HEK293 (cell line): ENCODE results near the gene ZDHHC8.

Source experiments
- CTCF ChIA-PET: fragments of 350-600 bp; formaldehyde crosslinking; extraction: SDS; loops from one replicate; lab custom pipeline; 2021; ENCODE audit warnings: antibody characterized with exemption; lab: Yijun Ruan, JAX
- POLR2A ChIA-PET: fragments of 300-600 bp; formaldehyde crosslinking; extraction: SDS; loops from one replicate; lab custom pipeline; 2020; ENCODE audit warnings: antibody characterized with exemption, inconsistent platforms; lab: Yijun Ruan, JAX
- H3K27ac ChIP-seq: fragments of 200-500 bp; sonication (Bioruptor generic); 2 replicates; pipeline ENCODE4 v1.5.1; 2014; ENCODE audit warnings: low read depth, low read length, control low read depth, inconsistent platforms; ENCODE audit errors: extremely low read depth
- H3K36me3 ChIP-seq, 2 experiments: fragments of 200-500 bp in 1 of 2; sonication (Bioruptor generic) in 1 of 2; 1 replicate in 1 of 2; 2 replicates in 1 of 2; pipeline ENCODE4 v1.5.1; 2014 to 2017; ENCODE audit warnings: inconsistent platforms in 2 of 2, low read length in 2 of 2; ENCODE audit not compliant: control insufficient read depth in 2 of 2, insufficient read depth in 1 of 2
- H3K4me1 ChIP-seq: fragments of 200-500 bp; sonication (Bioruptor generic); 2 replicates; pipeline ENCODE4 v1.5.1; 2014; ENCODE audit warnings: mild to moderate bottlenecking, low read length, inconsistent platforms; ENCODE audit not compliant: control insufficient read depth, insufficient read depth
- H3K4me3 ChIP-seq: 2 replicates; pipeline ENCODE4 v1.5.1; 2011; ENCODE audit warnings: low read depth, mild to moderate bottlenecking, control low read depth, low read length, moderate library complexity
- H3K9me3 ChIP-seq: fragments of 200-500 bp; sonication (Bioruptor generic); 2 replicates; pipeline ENCODE4 v1.5.1; 2014; ENCODE audit warnings: low read depth, low read length, inconsistent platforms; ENCODE audit not compliant: control insufficient read depth, insufficient read depth
- BCL11B ChIP-seq: fragments of 450-650 bp; formaldehyde crosslinking; IDR thresholded peaks from 2 replicates; pipeline ENCODE4 v1.5.1; 2016; ENCODE audit warnings: low read depth, missing biosample characterization, missing genetic modification characterization
- EGR2 ChIP-seq: fragments of 450-650 bp; formaldehyde crosslinking; IDR thresholded peaks from 2 replicates; pipeline ENCODE4 v1.5.1; 2016; ENCODE audit warnings: low read depth, missing biosample characterization, missing genetic modification characterization
- GLIS2 ChIP-seq: fragments of 450-650 bp; formaldehyde crosslinking; IDR thresholded peaks from 2 replicates; pipeline ENCODE4 v1.5.1; 2016; ENCODE audit warnings: missing biosample characterization, missing genetic modification characterization
- OSR2 ChIP-seq: fragments of 450-650 bp; formaldehyde crosslinking; IDR thresholded peaks from 2 replicates; pipeline ENCODE4 v1.5.1; 2016; ENCODE audit warnings: missing biosample characterization, missing genetic modification characterization
- SCRT1 ChIP-seq: fragments of 450-650 bp; formaldehyde crosslinking; IDR thresholded peaks from 2 replicates; pipeline ENCODE4 v1.5.1; 2016; ENCODE audit warnings: missing biosample characterization, missing genetic modification characterization, borderline replicate concordance
- SCRT2 ChIP-seq: fragments of 450-650 bp; formaldehyde crosslinking; IDR thresholded peaks from 2 replicates; pipeline ENCODE4 v1.5.1; 2016; ENCODE audit warnings: missing biosample characterization, missing genetic modification characterization
- ZBTB20 ChIP-seq: fragments of 450-650 bp; formaldehyde crosslinking; IDR thresholded peaks from 2 replicates; pipeline ENCODE4 v1.5.1; 2016; ENCODE audit warnings: missing biosample characterization, missing genetic modification characterization
- ZBTB48 ChIP-seq: fragments of 450-650 bp; formaldehyde crosslinking; IDR thresholded peaks from 2 replicates; pipeline ENCODE4 v1.5.1; 2016; ENCODE audit warnings: missing biosample characterization, missing genetic modification characterization
- ZIC2 ChIP-seq: fragments of 450-650 bp; formaldehyde crosslinking; IDR thresholded peaks from 2 replicates; pipeline ENCODE4 v1.5.1; 2016; ENCODE audit warnings: missing biosample characterization, missing genetic modification characterization
- ZNF211 ChIP-seq: fragments of 450-650 bp; formaldehyde crosslinking; IDR thresholded peaks from 2 replicates; pipeline ENCODE4 v1.5.1; 2016; ENCODE audit warnings: low read depth, missing biosample characterization, missing genetic modification characterization
- ZNF529 ChIP-seq: fragments of 450-650 bp; formaldehyde crosslinking; IDR thresholded peaks from 2 replicates; pipeline ENCODE4 v1.5.1; 2017; ENCODE audit warnings: missing genetic modification characterization, missing biosample characterization; ENCODE audit not compliant: insufficient replicate concordance
- ZNF544 ChIP-seq: fragments of 450-650 bp; formaldehyde crosslinking; IDR thresholded peaks from 2 replicates; pipeline ENCODE4 v1.5.0; 2017; ENCODE audit warnings: missing biosample characterization, missing genetic modification characterization
- ZNF548 ChIP-seq: fragments of 450-650 bp; formaldehyde crosslinking; IDR thresholded peaks from 2 replicates; pipeline ENCODE4 v1.5.1; 2016; ENCODE audit warnings: missing biosample characterization, missing genetic modification characterization
- ZNF596 ChIP-seq: fragments of 450-650 bp; IDR thresholded peaks from 2 replicates; pipeline ENCODE4 v1.5.0; 2018; ENCODE audit warnings: missing biosample characterization, mild to moderate bottlenecking, missing genetic modification characterization, moderate library complexity
- ZNF837 ChIP-seq: fragments of 450-650 bp; formaldehyde crosslinking; IDR thresholded peaks from 2 replicates; pipeline ENCODE4 v1.5.1; 2016; ENCODE audit warnings: missing biosample characterization, missing genetic modification characterization
- TF ChIP-seq, protein P1 (sequence below): fragments of 450-650 bp; formaldehyde crosslinking; IDR thresholded peaks from 2 replicates; pipeline ENCODE4 v1.5.1; 2016; ENCODE audit warnings: missing biosample characterization, missing genetic modification characterization
- TF ChIP-seq, protein P2 (sequence below): fragments of 450-650 bp; formaldehyde crosslinking; IDR thresholded peaks from 2 replicates; pipeline ENCODE4 v1.5.1; 2016; ENCODE audit warnings: missing biosample characterization, missing genetic modification characterization
- TF ChIP-seq, protein P3 (sequence below): fragments of 450-650 bp; formaldehyde crosslinking; IDR thresholded peaks from 2 replicates; pipeline ENCODE4 v1.5.1; 2016; ENCODE audit warnings: missing biosample characterization, missing genetic modification characterization
- TF ChIP-seq, protein P4 (sequence below): fragments of 450-650 bp; formaldehyde crosslinking; IDR thresholded peaks from 2 replicates; pipeline ENCODE4 v1.5.1; 2016; ENCODE audit warnings: missing biosample characterization, missing genetic modification characterization
- TF ChIP-seq, protein P5 (sequence below): fragments of 450-650 bp; formaldehyde crosslinking; IDR thresholded peaks from 2 replicates; pipeline ENCODE4 v1.5.1; 2017; ENCODE audit warnings: missing biosample characterization, missing genetic modification characterization

The ZDHHC8 gene

DNA sequence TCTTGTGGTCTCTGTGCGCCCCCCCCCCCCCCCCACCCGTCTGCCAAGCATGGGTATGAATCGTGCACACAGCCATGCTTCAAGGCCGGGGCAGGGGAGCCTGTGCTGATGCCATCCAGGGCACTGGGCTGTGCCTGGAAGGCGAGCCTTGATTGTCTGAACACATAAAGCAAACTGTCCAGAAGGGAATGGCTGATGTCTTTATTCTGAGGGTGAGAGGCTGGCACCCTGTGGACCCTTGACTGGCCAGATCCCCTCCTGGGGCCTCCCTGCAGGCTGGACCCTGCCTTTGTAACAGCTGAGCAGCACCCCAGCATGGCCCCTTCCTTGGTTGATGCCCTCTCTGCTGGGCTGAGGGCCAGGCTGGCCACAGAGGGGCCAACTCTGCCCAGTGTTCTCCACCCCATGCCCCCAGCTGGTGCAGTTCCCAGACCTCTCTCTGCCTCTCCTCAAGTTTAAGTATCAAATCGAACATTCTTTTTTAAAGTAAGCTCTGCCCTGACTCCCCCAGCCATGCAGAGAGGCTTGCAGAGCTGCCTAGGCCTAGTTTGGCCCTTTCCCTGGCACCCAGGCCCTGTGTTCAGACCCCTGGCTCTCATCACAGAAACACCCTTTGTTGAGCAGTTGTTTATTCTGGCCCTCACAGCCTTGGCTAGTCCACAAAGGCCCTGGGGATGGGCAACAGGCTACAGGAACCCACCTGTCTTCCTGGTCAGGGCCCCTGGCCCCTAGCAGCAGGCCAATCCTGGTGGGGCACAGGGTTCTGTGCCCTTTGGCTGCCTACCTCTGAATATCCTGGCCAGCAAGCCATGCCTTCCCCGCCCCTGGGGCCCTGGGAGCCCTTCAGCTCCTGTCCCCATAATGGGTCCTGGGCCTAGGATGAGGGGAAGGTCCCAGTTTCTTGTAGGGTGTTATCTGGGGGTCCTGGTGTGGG, 19.6 kb upstream of the ZDHHC8 start:
- TF ChIP-seq ZIC2 (tag by site-specific recombination) (peak; percentile 58), ZBTB20 (tag by site-specific recombination) (peak; percentile 39; the same call in 1 of the 2 replicates), ZNF529 (tag by site-specific recombination) (no peak), SCRT2 (tag by site-specific recombination) (peak; percentile 70), ZNF544 (tag by site-specific recombination) (no peak), SCRT1 (tag by site-specific recombination) (peak; percentile 85), GLIS2 (tag by site-specific recombination) (peak; percentile 40; the same call in 1 of the 2 replicates)
- TF ChIP-seq, protein P1, sequence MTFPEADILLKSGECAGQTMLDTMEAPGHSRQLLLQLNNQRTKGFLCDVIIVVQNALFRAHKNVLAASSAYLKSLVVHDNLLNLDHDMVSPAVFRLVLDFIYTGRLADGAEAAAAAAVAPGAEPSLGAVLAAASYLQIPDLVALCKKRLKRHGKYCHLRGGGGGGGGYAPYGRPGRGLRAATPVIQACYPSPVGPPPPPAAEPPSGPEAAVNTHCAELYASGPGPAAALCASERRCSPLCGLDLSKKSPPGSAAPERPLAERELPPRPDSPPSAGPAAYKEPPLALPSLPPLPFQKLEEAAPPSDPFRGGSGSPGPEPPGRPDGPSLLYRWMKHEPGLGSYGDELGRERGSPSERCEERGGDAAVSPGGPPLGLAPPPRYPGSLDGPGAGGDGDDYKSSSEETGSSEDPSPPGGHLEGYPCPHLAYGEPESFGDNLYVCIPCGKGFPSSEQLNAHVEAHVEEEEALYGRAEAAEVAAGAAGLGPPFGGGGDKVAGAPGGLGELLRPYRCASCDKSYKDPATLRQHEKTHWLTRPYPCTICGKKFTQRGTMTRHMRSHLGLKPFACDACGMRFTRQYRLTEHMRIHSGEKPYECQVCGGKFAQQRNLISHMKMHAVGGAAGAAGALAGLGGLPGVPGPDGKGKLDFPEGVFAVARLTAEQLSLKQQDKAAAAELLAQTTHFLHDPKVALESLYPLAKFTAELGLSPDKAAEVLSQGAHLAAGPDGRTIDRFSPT (tag by site-specific recombination) = peak; percentile 73; the same call in 1 of the 2 replicates
- CTCF ChIA-PET = interaction anchor here (0.6 to 1.1 kb wide), 4 partner anchors 16 to 173 kb away, joined by 3 to 5 read pairs (median 4); no protein-coding TSS in a partner anchor
- Histone ChIP-seq H3K36me3 (peaks cover 4 to 93% of the 10 kb centered on the region in 2 experiments; a peak in 2 of 3 replicates), H3K27ac (no peak overlapping the region; the same call in 1 of the 2 replicates), H3K9me3 (no peaks in the 10 kb centered on the region), H3K4me3 (no peak overlapping the region), H3K4me1 (no peaks in the 10 kb centered on the region)
- POLR2A ChIA-PET = interaction anchor here (0.7 to 1.5 kb wide), 5 partner anchors 10 to 146 kb away, joined by 3 to 6 read pairs (median 4); partner anchors contain the start of gene DGCR8

DNA sequence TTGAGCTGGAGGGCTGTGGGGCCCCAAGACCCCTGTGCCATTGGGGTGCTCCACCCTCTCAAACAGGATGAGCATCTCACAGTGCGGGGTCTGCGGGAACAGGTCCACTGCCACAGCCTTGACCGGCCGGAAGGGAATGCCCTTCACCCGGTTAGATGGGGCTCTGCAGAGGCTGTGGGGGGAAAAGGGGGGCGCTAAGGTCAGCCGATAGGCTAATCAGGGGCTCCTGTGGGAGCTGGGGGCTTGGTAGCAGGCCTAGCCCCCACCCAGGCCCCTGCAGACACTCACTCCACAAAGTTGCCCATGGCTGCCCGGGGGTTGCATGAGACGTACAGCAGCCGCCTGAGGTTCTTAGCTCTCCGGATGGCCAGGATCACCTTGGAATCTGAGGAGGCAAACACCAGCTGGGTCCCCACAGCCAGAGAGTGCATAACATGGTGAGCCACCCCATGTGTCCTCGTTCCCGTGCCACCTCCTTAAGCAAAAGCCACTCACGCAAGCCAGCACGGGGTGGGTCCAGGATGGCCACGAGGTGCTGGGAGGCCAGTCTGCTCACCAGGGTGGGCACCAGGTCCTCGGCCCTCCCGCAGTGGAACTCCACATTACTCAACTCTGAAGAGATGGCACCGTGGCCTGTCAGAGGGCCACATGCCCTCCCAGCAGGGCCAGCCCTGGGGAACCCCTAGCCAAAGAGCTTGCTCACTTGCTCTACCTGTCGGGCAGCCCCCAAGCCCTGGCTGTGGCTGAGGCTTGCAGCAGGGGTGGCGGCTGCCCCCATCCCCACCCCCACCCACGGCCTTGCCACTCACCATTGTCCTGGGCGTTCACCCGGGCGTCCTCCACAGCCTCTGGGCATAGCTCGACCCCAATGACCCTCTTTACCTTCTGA, 18.7 kb upstream of the ZDHHC8 start:
- no peak overlapping the region; the same call in 1 of the 2 replicates for H3K27ac ChIP-seq
- ChIA-PET POLR2A (interaction anchor here (0.5 to 1.5 kb wide), 9 partner anchors 9 to 232 kb away, joined by 3 to 6 read pairs (median 4); no protein-coding TSS in a partner anchor), CTCF (interaction anchor here (0.6 kb wide), 1 partner anchor 172 kb away, joined by 3 read pairs; no protein-coding TSS in a partner anchor)
- H3K4me1 ChIP-seq = no peaks in the 10 kb centered on the region
- no peaks in the 10 kb centered on the region for H3K9me3 ChIP-seq
- peaks cover 0 to 84% of the 10 kb centered on the region in 2 experiments; a peak in 2 of 3 replicates for H3K36me3 ChIP-seq
- H3K4me3 ChIP-seq = no peak overlapping the region
- TF ChIP-seq ZNF596 (tag by site-specific recombination) (no peak), OSR2 (no peak), GLIS2 (tag by site-specific recombination) (0 out of 2 replicates have a peak, but pooled peaks have one; percentile 30), EGR2 (tag by site-specific recombination) (no peak), BCL11B (tag by site-specific recombination) (0 out of 2 replicates have a peak, but pooled peaks have one; percentile 12), ZNF548 (tag by site-specific recombination) (no peak), ZNF211 (no peak), ZBTB48 (tag by site-specific recombination) (no peak), ZNF837 (tag by site-specific recombination) (no peak)
- TF ChIP-seq, protein P2, sequence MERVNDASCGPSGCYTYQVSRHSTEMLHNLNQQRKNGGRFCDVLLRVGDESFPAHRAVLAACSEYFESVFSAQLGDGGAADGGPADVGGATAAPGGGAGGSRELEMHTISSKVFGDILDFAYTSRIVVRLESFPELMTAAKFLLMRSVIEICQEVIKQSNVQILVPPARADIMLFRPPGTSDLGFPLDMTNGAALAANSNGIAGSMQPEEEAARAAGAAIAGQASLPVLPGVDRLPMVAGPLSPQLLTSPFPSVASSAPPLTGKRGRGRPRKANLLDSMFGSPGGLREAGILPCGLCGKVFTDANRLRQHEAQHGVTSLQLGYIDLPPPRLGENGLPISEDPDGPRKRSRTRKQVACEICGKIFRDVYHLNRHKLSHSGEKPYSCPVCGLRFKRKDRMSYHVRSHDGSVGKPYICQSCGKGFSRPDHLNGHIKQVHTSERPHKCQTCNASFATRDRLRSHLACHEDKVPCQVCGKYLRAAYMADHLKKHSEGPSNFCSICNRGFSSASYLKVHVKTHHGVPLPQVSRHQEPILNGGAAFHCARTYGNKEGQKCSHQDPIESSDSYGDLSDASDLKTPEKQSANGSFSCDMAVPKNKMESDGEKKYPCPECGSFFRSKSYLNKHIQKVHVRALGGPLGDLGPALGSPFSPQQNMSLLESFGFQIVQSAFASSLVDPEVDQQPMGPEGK (tag by site-specific recombination) = no peak
- TF ChIP-seq, protein P3, sequence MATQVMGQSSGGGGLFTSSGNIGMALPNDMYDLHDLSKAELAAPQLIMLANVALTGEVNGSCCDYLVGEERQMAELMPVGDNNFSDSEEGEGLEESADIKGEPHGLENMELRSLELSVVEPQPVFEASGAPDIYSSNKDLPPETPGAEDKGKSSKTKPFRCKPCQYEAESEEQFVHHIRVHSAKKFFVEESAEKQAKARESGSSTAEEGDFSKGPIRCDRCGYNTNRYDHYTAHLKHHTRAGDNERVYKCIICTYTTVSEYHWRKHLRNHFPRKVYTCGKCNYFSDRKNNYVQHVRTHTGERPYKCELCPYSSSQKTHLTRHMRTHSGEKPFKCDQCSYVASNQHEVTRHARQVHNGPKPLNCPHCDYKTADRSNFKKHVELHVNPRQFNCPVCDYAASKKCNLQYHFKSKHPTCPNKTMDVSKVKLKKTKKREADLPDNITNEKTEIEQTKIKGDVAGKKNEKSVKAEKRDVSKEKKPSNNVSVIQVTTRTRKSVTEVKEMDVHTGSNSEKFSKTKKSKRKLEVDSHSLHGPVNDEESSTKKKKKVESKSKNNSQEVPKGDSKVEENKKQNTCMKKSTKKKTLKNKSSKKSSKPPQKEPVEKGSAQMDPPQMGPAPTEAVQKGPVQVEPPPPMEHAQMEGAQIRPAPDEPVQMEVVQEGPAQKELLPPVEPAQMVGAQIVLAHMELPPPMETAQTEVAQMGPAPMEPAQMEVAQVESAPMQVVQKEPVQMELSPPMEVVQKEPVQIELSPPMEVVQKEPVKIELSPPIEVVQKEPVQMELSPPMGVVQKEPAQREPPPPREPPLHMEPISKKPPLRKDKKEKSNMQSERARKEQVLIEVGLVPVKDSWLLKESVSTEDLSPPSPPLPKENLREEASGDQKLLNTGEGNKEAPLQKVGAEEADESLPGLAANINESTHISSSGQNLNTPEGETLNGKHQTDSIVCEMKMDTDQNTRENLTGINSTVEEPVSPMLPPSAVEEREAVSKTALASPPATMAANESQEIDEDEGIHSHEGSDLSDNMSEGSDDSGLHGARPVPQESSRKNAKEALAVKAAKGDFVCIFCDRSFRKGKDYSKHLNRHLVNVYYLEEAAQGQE (tag by site-specific recombination) = no peak
- TF ChIP-seq, protein P4, sequence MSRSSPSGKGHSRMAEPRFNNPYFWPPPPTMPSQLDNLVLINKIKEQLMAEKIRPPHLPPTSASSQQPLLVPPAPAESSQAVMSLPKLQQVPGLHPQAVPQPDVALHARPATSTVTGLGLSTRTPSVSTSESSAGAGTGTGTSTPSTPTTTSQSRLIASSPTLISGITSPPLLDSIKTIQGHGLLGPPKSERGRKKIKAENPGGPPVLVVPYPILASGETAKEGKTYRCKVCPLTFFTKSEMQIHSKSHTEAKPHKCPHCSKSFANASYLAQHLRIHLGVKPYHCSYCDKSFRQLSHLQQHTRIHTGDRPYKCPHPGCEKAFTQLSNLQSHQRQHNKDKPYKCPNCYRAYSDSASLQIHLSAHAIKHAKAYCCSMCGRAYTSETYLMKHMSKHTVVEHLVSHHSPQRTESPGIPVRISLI = no peak
- TF ChIP-seq, protein P5, sequence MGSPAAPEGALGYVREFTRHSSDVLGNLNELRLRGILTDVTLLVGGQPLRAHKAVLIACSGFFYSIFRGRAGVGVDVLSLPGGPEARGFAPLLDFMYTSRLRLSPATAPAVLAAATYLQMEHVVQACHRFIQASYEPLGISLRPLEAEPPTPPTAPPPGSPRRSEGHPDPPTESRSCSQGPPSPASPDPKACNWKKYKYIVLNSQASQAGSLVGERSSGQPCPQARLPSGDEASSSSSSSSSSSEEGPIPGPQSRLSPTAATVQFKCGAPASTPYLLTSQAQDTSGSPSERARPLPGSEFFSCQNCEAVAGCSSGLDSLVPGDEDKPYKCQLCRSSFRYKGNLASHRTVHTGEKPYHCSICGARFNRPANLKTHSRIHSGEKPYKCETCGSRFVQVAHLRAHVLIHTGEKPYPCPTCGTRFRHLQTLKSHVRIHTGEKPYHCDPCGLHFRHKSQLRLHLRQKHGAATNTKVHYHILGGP (tag by site-specific recombination) = no peak
